ENCODE measurements around the gene MYH7B.

MYH7B gene

DNA sequence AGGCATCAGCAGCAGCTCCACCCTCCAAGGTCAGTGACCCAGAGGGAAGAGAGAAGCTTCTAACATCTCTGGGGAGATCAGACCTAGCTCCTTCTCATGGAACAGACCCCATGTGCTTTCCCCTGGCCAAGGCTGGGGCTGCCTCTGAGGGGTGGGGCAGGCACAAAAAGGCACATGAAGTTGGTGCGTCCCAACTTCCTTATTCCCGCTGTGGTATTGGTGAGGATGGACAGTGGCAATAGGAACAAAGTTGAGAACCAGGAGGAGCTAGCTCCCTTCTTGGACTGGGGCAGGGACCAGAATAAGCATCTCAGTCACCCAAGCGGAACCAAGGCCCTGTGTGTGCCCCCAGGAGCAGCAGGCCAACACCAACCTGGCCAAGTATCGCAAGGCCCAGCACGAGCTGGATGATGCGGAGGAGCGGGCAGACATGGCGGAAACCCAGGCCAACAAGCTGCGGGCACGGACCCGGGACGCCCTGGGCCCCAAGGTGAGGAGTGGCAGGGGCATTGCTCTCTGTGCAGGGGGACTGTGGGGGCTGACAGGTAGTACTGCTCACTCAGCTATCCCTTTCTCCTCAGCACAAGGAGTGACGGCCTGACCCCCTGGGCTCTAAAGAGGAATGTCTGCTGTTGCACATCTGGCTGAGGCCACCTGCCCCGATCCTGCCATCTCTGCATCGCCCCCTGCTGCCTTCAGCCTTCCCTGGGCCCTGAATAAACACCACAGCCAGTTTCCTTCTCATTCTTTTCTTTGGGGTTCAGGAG lies 46.1 kb downstream of the MYH7B start:
- no peak overlapping the region for H3K4me3 ChIP-seq (ENCODE audit: control insufficient read depth, low read depth, low read length)
- TF ChIP-seq, protein P1, sequence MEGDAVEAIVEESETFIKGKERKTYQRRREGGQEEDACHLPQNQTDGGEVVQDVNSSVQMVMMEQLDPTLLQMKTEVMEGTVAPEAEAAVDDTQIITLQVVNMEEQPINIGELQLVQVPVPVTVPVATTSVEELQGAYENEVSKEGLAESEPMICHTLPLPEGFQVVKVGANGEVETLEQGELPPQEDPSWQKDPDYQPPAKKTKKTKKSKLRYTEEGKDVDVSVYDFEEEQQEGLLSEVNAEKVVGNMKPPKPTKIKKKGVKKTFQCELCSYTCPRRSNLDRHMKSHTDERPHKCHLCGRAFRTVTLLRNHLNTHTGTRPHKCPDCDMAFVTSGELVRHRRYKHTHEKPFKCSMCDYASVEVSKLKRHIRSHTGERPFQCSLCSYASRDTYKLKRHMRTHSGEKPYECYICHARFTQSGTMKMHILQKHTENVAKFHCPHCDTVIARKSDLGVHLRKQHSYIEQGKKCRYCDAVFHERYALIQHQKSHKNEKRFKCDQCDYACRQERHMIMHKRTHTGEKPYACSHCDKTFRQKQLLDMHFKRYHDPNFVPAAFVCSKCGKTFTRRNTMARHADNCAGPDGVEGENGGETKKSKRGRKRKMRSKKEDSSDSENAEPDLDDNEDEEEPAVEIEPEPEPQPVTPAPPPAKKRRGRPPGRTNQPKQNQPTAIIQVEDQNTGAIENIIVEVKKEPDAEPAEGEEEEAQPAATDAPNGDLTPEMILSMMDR (IDR thresholded peaks at IDR 0.05; ENCODE audit: control insufficient read depth, insufficient read depth, low read depth, low read length, missing control alignments) = peak; percentile 38
- no peak for DNase-seq (ENCODE audit: low read depth)

DNA sequence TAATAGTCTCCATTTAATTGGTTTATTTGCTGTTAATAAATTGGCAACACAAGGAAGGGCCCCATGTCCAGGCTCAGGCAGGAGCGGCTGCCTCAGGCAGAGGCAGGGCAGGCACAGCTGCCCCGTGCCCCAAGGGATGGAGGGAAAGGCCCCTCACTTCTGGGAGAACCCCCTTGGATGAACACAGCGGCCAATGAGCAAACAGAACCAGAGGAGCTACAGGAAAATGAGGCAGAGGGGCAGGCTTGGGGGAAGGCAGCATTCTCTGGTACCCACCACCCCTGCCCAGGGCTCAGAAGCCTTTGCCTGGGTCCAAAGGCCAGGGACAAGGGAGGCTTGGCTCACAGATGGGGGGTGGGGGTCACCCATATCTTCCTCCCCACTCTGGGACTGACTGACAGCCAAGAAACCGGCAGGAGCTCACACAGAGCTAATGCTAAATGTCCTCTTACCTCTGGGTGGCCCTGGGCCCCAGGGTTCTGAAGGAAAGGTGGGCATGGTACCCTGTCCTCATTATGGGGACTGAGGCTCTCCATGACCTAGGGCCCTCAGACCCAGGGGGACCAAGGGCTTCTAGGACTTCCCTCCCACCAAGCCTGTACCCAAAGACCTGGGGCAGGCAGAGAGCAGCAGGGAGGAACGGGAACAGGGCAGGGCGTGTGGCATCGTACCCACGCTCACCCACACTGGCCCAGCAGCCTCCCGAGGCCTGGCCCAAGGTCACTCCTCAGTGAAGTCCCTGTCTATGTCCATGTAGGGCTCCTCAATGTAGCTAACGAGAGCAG lies 47.0 kb downstream of the MYH7B start:
- DNase-seq (ENCODE audit: low read depth) = no peak
- TF ChIP-seq, protein P1 (IDR thresholded peaks at IDR 0.05; ENCODE audit: control insufficient read depth, insufficient read depth, low read depth, low read length, missing control alignments) = no peak
- H3K4me3 ChIP-seq (ENCODE audit: control insufficient read depth, low read depth, low read length) = no peak overlapping the region

DNA sequence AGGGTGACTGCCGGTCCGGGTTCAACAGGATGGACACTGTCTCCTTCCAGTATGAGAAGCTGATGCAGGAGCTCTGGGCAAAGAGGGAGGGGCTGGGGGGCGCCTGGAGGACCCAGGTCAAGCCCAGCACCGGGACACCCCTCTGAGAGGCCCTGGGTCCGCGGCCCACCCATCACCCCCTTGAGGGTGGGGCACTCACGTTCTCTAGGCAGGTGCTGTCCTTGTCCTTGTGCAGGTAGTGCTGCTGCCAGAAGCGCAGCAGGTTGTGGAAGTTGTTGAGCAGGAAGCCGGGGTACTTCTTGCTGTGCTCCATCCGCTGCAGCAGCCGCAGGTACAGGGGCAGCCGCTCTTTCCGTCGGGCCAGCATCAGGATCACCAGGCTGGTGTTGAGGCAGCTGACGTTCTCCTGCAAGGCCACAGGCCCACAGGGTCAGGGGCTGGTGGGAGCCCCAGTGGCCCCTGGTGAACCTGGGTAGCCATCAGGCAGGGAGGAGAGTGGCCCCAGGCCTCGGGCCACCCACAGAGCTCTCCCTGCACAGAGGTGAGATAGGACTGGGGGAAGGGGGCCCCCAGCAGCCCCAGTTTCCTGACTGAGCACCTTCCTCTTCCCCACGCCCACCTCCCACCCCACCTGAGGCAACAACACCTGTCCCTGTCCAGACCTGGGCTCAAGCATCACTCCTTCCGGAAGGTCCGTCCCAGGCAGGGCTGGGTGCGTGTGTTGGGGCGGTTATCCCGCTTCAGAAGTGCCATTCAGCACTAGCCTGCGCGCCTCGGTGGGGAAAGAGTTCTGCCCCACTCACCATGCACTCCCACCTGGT lies 47.8 kb downstream of the MYH7B start:
- no peak overlapping the region for H3K4me3 ChIP-seq (ENCODE audit: control insufficient read depth, low read depth, low read length)
- no peak for DNase-seq (ENCODE audit: low read depth)
- TF ChIP-seq, protein P1 (IDR thresholded peaks at IDR 0.05; ENCODE audit: control insufficient read depth, insufficient read depth, low read depth, low read length, missing control alignments) = no peak

DNA sequence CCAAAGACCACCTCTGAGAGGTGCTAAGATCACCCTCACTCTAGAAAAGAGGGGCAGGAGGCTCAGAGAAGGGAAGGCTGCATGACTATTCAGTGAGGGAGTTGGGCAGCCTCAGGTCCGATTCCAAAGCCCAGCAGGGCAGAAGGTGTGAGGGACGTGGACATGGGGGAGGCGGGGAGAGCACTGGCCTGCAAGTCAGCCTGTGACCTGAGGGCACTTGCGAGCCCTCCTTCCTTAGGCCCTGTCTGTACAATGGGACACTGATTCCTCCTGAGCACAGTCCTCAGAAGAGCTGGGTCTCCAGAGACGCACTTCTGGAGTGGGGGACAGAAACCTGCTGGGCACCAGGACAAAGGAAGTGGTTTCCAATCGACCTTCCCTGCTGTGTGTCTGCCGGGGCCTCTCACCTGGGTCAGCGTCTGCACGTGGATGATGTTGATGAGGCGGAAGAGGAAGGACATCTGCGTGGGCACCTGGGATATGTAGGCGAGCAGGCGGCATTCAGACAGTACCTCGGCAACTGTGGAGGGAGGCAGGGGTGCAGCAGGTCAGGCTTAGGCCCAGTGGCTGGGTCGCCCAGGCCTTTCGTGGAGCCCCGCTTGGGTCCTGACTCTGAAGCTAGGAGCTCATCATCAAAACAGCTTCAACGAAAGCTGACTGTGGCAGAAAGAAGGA lies 48.5 kb downstream of the MYH7B start:
- TF ChIP-seq, protein P1 (IDR thresholded peaks at IDR 0.05; ENCODE audit: control insufficient read depth, insufficient read depth, low read depth, low read length, missing control alignments) = no peak
- DNase-seq (ENCODE audit: low read depth) = no peak
- no peak overlapping the region for H3K4me3 ChIP-seq (ENCODE audit: control insufficient read depth, low read depth, low read length)

DNA sequence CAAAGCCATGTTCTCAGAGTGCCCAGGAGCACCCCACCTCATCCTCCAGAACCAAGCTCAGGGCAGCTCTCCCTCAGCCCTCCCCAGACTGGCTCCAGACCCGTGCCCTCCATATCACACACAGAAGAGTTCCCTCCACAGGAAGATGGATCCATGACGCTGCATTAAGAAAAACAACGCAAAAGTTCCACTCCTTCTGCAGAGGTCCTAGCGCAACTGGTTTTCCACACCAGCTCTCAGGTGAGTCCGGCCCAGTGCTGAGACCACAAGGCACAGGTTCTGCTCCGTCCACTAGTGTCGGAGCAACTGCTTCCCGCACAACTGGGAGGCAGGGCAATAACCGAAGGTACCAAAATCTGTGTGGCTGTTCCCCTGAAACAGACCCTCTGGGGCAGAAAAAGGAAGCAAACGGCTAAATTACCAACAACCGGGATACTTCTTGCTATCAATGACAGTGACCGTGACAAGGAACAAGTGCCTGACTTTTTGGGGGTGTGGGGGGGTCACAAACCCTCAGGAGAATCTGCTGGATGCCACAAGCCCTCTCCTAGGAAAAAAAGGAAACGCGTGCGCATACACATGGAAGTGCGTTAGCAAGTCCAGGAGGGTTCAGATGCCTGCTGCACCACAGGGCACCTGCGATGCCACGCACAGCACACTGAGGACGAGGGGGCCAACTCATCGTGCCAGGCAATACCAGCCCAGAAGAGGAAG lies 49.2 kb downstream of the MYH7B start:
- no peak for DNase-seq (ENCODE audit: low read depth)
- TF ChIP-seq, protein P1 (IDR thresholded peaks at IDR 0.05; ENCODE audit: control insufficient read depth, insufficient read depth, low read depth, low read length, missing control alignments) = no peak
- no peak overlapping the region for H3K4me3 ChIP-seq (ENCODE audit: control insufficient read depth, low read depth, low read length)

All from AG09309 (cell line).